Kidney tubule cell (primary cell): Measurements from ENCODE around the gene TLR10.

Experiments used
- DNase-seq: peaks from one replicate; pipeline ENCODE4 v3.0.0-alpha.2; 2018; ENCODE audit warnings: low spot score

The TLR10 gene

DNA sequence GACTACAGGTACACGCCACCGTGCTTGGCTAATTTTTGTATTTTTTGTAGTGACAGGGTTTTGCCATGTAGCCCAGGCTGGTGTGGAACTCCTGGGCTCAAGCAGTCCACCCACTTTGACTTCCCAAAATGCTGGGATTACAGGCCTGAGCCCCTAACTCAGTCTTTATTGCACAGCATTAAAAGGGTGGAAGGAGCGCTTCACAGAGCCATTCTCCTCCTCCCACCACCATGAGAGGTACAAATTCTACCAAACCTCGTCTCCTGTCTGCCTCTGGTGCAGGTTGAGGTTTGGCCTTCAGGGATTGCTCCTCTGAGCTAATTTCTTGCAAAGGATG, 52.3 kb downstream of the TLR10 start:
- DNase-seq, result no peak

DNA sequence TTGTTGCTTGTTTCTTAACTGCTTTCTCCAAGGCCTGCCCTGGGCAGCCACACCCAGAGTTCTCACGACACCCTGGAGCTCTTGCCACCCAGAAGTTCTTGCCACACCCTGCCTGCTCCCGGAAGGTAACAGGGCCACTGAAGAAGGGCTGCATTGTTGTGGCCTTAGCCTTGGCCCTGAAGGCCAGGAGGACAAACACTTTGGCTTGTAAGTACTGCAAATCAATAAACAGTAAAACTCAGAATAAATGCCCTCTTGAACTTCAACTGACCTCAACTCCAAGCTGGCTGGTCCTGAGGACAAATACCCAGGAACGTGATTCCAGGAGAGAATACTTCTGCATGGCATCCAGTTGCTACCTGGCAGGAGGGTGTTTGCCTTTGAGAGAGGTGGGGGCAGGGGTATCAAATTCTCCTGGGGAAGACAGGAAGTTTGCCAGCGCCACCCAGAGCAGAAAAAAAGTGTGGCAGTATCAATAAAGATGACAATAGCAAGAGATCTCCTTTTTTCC, 54.1 kb downstream of the TLR10 start:
- peak; percentile 43 for DNase-seq

DNA sequence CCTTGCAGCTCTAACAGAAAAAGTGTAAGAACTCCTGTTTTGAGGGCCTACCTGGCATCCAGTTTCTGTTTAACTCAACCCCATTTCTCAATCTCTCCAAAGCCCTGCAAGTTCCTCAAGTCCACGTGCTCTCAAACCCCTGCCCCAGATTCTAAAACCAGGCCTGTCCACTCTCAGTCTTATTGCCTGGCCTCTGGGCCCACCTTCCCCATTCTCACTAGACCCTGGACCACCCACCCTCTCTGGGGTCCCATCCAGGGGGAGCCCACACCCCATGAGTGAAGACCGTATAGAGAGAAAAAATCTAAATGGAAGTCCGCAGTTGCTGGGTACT, 58.3 kb downstream of the TLR10 start:
- no peak for DNase-seq

DNA sequence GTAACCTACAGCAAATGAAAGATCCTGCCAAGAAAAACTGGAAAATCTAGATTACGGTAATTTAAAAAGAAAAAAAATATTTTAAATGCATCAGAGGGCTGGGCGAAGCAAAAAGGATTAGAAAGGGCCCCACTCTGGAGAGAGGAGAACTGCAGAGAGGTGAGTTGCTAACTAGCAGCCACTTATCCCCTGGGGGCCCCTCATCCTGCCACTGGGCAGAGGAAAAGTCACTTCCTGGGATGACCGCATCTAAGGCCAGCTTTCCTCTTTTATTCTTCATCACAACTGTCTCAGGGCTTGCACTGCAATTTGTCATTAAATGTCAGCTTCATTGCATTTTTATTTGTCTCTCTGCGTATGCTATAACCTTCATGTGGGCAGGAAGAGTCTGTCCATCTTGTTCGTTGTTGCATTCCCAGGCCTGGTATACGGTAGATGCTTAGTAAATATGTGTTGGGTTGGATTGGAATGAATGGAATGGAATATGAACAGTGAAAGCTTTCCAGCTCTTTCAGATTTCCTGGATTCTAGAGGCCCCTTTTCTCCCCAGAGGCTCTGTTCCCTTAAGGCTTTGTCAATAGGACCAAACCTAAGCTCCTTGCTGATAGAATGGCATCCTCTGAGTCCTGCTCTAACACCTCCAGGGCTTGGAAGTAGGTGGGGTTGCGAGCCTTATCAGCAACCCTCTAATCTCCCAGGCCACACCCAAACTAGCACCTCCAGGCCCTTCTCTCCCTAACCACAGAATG, 58.9 kb downstream of the TLR10 start:
- DNase-seq, result no peak

DNA sequence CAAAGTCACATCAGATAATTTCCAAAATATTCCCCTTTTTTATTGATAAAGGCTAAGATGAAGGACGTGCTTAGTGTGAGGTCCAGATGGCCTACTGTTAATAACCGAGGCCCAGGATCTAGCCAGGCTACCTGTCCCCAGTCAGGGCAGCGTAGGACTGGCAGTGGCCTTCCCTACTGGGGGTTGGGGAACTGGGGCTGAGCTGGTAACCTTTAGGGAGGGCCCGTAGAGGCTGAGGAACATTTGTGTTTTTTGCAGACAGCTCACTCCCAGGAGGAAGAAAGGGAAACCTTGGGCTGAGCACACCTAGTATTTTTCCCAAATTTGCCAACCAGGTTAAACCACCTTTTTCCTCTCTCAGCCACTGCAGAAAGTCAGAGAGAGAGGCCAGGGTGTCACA, 59.7 kb downstream of the TLR10 start:
- DNase-seq, result no peak
